ENCODE measurements around the gene ACSS3.

DNA sequence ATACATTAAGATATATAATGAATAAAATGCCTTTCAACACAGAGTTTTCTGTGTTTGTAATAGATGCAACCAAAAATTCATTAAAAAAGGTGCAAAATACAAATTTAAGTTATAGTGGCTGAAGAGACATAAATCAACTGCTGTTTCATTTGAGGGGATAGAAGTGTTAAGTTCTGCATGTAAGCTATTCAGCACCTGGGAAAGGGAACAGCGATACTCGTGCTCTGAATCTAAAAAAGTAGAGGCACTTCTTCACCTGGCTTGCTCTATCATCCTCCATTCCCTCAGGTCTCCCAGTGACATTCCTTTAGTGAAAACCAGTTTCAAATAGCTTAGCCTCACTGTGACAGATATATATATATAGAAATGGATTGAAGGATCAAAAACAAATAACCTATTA lies 222.6 kb downstream of the ACSS3 start:
- TF ChIP-seq, protein P1, sequence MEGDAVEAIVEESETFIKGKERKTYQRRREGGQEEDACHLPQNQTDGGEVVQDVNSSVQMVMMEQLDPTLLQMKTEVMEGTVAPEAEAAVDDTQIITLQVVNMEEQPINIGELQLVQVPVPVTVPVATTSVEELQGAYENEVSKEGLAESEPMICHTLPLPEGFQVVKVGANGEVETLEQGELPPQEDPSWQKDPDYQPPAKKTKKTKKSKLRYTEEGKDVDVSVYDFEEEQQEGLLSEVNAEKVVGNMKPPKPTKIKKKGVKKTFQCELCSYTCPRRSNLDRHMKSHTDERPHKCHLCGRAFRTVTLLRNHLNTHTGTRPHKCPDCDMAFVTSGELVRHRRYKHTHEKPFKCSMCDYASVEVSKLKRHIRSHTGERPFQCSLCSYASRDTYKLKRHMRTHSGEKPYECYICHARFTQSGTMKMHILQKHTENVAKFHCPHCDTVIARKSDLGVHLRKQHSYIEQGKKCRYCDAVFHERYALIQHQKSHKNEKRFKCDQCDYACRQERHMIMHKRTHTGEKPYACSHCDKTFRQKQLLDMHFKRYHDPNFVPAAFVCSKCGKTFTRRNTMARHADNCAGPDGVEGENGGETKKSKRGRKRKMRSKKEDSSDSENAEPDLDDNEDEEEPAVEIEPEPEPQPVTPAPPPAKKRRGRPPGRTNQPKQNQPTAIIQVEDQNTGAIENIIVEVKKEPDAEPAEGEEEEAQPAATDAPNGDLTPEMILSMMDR (IDR thresholded peaks at IDR 0.05; ENCODE audit: low read depth, low read length, missing input control), result no peak
- TF ChIP-seq JUND (IDR thresholded peaks at IDR 0.05), result no peak
- no peak for TF ChIP-seq GABPA (IDR thresholded peaks at IDR 0.05 in 1 of 2, conservative IDR thresholded peaks at IDR 0.05 in 1 of 2)
- TF ChIP-seq, protein P2, sequence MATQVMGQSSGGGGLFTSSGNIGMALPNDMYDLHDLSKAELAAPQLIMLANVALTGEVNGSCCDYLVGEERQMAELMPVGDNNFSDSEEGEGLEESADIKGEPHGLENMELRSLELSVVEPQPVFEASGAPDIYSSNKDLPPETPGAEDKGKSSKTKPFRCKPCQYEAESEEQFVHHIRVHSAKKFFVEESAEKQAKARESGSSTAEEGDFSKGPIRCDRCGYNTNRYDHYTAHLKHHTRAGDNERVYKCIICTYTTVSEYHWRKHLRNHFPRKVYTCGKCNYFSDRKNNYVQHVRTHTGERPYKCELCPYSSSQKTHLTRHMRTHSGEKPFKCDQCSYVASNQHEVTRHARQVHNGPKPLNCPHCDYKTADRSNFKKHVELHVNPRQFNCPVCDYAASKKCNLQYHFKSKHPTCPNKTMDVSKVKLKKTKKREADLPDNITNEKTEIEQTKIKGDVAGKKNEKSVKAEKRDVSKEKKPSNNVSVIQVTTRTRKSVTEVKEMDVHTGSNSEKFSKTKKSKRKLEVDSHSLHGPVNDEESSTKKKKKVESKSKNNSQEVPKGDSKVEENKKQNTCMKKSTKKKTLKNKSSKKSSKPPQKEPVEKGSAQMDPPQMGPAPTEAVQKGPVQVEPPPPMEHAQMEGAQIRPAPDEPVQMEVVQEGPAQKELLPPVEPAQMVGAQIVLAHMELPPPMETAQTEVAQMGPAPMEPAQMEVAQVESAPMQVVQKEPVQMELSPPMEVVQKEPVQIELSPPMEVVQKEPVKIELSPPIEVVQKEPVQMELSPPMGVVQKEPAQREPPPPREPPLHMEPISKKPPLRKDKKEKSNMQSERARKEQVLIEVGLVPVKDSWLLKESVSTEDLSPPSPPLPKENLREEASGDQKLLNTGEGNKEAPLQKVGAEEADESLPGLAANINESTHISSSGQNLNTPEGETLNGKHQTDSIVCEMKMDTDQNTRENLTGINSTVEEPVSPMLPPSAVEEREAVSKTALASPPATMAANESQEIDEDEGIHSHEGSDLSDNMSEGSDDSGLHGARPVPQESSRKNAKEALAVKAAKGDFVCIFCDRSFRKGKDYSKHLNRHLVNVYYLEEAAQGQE (IDR thresholded peaks at IDR 0.05), result no peak
- no peak for TF ChIP-seq TAF1 (conservative IDR thresholded peaks at IDR 0.05)
- TF ChIP-seq, protein P3, sequence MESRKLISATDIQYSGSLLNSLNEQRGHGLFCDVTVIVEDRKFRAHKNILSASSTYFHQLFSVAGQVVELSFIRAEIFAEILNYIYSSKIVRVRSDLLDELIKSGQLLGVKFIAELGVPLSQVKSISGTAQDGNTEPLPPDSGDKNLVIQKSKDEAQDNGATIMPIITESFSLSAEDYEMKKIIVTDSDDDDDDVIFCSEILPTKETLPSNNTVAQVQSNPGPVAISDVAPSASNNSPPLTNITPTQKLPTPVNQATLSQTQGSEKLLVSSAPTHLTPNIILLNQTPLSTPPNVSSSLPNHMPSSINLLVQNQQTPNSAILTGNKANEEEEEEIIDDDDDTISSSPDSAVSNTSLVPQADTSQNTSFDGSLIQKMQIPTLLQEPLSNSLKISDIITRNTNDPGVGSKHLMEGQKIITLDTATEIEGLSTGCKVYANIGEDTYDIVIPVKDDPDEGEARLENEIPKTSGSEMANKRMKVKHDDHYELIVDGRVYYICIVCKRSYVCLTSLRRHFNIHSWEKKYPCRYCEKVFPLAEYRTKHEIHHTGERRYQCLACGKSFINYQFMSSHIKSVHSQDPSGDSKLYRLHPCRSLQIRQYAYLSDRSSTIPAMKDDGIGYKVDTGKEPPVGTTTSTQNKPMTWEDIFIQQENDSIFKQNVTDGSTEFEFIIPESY (IDR thresholded peaks at IDR 0.05), result no peak
- TF ChIP-seq, protein P4, sequence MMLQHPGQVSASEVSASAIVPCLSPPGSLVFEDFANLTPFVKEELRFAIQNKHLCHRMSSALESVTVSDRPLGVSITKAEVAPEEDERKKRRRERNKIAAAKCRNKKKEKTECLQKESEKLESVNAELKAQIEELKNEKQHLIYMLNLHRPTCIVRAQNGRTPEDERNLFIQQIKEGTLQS (IDR thresholded peaks at IDR 0.05), result no peak
- TF ChIP-seq, protein P5, sequence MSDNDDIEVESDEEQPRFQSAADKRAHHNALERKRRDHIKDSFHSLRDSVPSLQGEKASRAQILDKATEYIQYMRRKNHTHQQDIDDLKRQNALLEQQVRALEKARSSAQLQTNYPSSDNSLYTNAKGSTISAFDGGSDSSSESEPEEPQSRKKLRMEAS (IDR thresholded peaks at IDR 0.05), result no peak
- TF ChIP-seq FOXA1 (IDR thresholded peaks at IDR 0.05), result no peak
- TF ChIP-seq RAD21 (IDR thresholded peaks at IDR 0.05), result no peak
- no peak for TF ChIP-seq HNF4G (IDR thresholded peaks at IDR 0.05)

All from liver (tissue), 3 donors.